HG03342 (cell line): ENCODE results near the gene SLX4IP.

ENCODE experiments used
- ATAC-seq: cut with Tn5 transposase; IDR thresholded peaks from one replicate; pipeline ENCODE4 v1.9.1; 2021; ENCODE audit warnings: mild to moderate bottlenecking, moderate library complexity; ENCODE audit not compliant: unreplicated experiment

The SLX4IP gene

GRCh38 chr20:10672624-10673127 is 237.6 kb downstream of the SLX4IP start:
- ATAC-seq: no peak

GRCh38 chr20:10673176-10673841 is 238.2 kb downstream of the SLX4IP start:
- ATAC-seq: no peak

- ATAC-seq: peak; percentile 54
Observed at GRCh38 chr20:10673842-10674683, 239.0 kb downstream of the SLX4IP start, which contains the start of gene JAG1. TSS of gene JAG1 (minus strand) at chr20:10673999. CDS start at chr20:10673530, 469 bp downstream.

- peak; percentile 45 for ATAC-seq
Observed at GRCh38 chr20:10674684-10675449, 239.8 kb downstream of the SLX4IP start.

- no peak for ATAC-seq
Observed at GRCh38 chr20:10675450-10675848, 240.3 kb downstream of the SLX4IP start.

- ATAC-seq: no peak
Observed at GRCh38 chr20:10676518-10676917, 241.4 kb downstream of the SLX4IP start.
